HG03432 (cell line): ENCODE data around the gene GDNF.
"Not testable (repeated sequence)": the region's sequence is repeated elsewhere in the genome, so short reads cannot be mapped to it uniquely, and the experiment has no call there.

Experiments used
- ATAC-seq: cut with Tn5 transposase; IDR thresholded peaks from one replicate; pipeline ENCODE4 v1.9.1; 2021; ENCODE audit warnings: mild to moderate bottlenecking, moderate library complexity; ENCODE audit not compliant: unreplicated experiment

Gene GDNF

GRCh38 chr5:37823433-37824152, 16.2 kb downstream of the GDNF start:
- ATAC-seq, result no peak

- no peak for ATAC-seq
Observed at GRCh38 chr5:37816883-37817282, 23.0 kb downstream of the GDNF start.

GRCh38 chr5:37816331-37816730, 23.5 kb downstream of the GDNF start:
- ATAC-seq, result no peak

- no peak for ATAC-seq
Observed at GRCh38 chr5:37815913-37816312, 23.9 kb downstream of the GDNF start.

GRCh38 chr5:37814699-37815098, 25.1 kb downstream of the GDNF start:
- peak; percentile 49 for ATAC-seq

GRCh38 chr5:37812365-37812764, 27.5 kb downstream of the GDNF start:
- ATAC-seq, result no peak

GRCh38 chr5:37811866-37812265, 28.0 kb downstream of the GDNF start:
- no peak for ATAC-seq

GRCh38 chr5:37810311-37810710, 29.5 kb downstream of the GDNF start:
- ATAC-seq, result no peak

GRCh38 chr5:37808945-37809344, 30.9 kb downstream of the GDNF start:
- ATAC-seq, result no peak

- ATAC-seq, result no peak
Observed at GRCh38 chr5:37807621-37808301, 32.1 kb downstream of the GDNF start.

GRCh38 chr5:37807015-37807414, 32.8 kb downstream of the GDNF start:
- ATAC-seq, result no peak

- no peak for ATAC-seq
Observed at GRCh38 chr5:37806476-37806875, 33.4 kb downstream of the GDNF start.

GRCh38 chr5:37806016-37806415, 33.8 kb downstream of the GDNF start:
- no peak for ATAC-seq

- no peak for ATAC-seq
Observed at GRCh38 chr5:37804401-37804800, 35.4 kb downstream of the GDNF start.

GRCh38 chr5:37803487-37803886, 36.4 kb downstream of the GDNF start:
- ATAC-seq, result no peak

- no peak for ATAC-seq
Observed at GRCh38 chr5:37801521-37801920, 38.3 kb downstream of the GDNF start.

GRCh38 chr5:37799865-37800421, 39.9 kb downstream of the GDNF start:
- ATAC-seq, result no peak

GRCh38 chr5:37796435-37796834, 43.4 kb downstream of the GDNF start:
- not testable (repeated sequence) for ATAC-seq

GRCh38 chr5:37795292-37795691, 44.5 kb downstream of the GDNF start:
- not testable (repeated sequence) for ATAC-seq

GRCh38 chr5:37792975-37793631, 46.7 kb downstream of the GDNF start:
- ATAC-seq, result no peak

GRCh38 chr5:37791321-37791720, 48.5 kb downstream of the GDNF start:
- ATAC-seq, result no peak

GRCh38 chr5:37789991-37790390, 49.9 kb downstream of the GDNF start:
- no peak for ATAC-seq
